ENCODE results near the gene PLEKHJ1.

DNA sequence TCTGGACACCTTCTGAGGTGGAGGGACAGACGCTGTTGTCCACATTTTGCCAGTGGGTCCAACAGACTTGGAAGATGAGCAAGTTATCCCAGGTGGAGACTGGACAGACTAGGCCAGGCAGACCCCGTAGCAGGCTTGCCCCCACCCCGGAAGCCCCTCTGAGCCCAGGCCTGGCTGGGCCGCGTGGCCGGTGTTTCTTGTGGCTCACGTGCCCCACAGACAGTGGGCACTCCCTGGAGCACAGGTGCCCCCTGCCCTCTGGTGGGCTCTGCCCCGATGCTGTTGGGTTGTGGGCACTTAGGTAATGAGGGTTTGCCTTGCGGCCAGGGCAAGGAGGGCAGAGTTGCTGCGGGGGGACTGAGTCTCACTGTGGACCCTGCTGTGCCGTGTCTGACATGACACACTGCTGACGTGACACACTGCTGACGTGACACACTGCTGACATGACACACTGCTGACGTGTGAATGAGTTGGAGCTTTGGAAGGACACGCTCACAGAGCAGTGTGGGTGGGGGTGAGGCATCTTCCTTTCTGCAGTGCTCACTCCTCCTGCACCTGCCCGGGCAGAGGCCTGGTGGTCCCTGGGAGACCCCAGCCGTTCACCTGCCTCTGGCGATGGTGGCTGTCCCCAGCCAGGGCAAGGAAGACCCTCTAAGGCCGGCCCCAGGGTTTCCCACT is 47.3 kb downstream of the PLEKHJ1 start:
- TF ChIP-seq CTCF (conservative IDR thresholded peaks at IDR 0.05) (no peak), ZFX (IDR thresholded peaks at IDR 0.05) (no peak)

Data from C4-2B (cell line).